Measurements from ENCODE around the gene RNU5B-1. TPM values are rescaled to one million over a fixed set of nuclear protein-coding genes. Genes with fewer than 3 reads are reported as not detected.

RNU5B-1 gene
- polyA plus RNA-seq, 3 donors: not detected

- no peak for DNase-seq
Measured at GRCh38 chr15:65287520-65287855, 17.0 kb upstream of the RNU5B-1 start.

- DNase-seq: no peak
Measured at GRCh38 chr15:65289261-65289854, 15.1 kb upstream of the RNU5B-1 start.

GRCh38 chr15:65290228-65290627 lies 14.2 kb upstream of the RNU5B-1 start:
- no peak for DNase-seq

- no peak for DNase-seq
Measured at GRCh38 chr15:65292938-65293518, 11.4 kb upstream of the RNU5B-1 start.

GRCh38 chr15:65298731-65299130 lies 5.7 kb upstream of the RNU5B-1 start:
- DNase-seq: no peak

- no peak for DNase-seq
Measured at GRCh38 chr15:65300924-65301441, 3.5 kb upstream of the RNU5B-1 start.

GRCh38 chr15:65302061-65302460 lies 2.4 kb upstream of the RNU5B-1 start:
- no peak for DNase-seq

GRCh38 chr15:65303687-65304380 lies 643 bp upstream of the RNU5B-1 start:
- DNase-seq: peak; percentile 71

GRCh38 chr15:65305150-65305758 lies 777 bp downstream of the RNU5B-1 start:
- no peak for DNase-seq

GRCh38 chr15:65305776-65306175 lies 1.3 kb downstream of the RNU5B-1 start:
- DNase-seq: no peak

GRCh38 chr15:65306551-65306950 lies 2.1 kb downstream of the RNU5B-1 start:
- no peak for DNase-seq

GRCh38 chr15:65307978-65308377 lies 3.5 kb downstream of the RNU5B-1 start:
- no peak for DNase-seq

- DNase-seq: no peak
Measured at GRCh38 chr15:65309882-65310418, 5.5 kb downstream of the RNU5B-1 start.

- no peak for DNase-seq
Measured at GRCh38 chr15:65310431-65311137, 6.1 kb downstream of the RNU5B-1 start.

GRCh38 chr15:65311760-65312159 lies 7.3 kb downstream of the RNU5B-1 start:
- no peak for DNase-seq

- peak; percentile 85 for DNase-seq
Measured at GRCh38 chr15:65312400-65312916, 8.0 kb downstream of the RNU5B-1 start.

- peak; percentile 78 for DNase-seq
Measured at GRCh38 chr15:65318870-65319356, 14.4 kb downstream of the RNU5B-1 start.

GRCh38 chr15:65323071-65323511 lies 18.6 kb downstream of the RNU5B-1 start:
- no peak for DNase-seq

- DNase-seq: no peak
Measured at GRCh38 chr15:65326117-65326526, 21.6 kb downstream of the RNU5B-1 start.

GRCh38 chr15:65326818-65327217 lies 22.3 kb downstream of the RNU5B-1 start:
- DNase-seq: no peak

GRCh38 chr15:65327651-65328393 lies 23.3 kb downstream of the RNU5B-1 start:
- DNase-seq: no peak

Data from renal pelvis (tissue), 4 donors.